T-helper 9 cell (primary cell): ENCODE measurements around the gene ARFGAP2.
A peak's percentile ranks its signal among the peaks of the same experiment; 100 is the strongest.
"Not testable (repeated sequence)": the region's sequence is repeated elsewhere in the genome, so short reads cannot be mapped to it uniquely, and the experiment has no call there.

Experiments
- DNase-seq: peaks from one replicate; pipeline ENCODE4 v3.0.0-alpha.2; 2020
- total RNA-seq, 2 donors: gene quantifications; one replicate each; lab custom pipeline; 2026; lab: John Stamatoyannopoulos, UW

ARFGAP2 gene
- 128 to 177 reads per million in 2 donors for total RNA-seq

GRCh38 chr11:47176328-47177228 is at the start of gene ARFGAP2:
TSS of gene ARFGAP2 (minus strand) at chr11:47176879. CDS start at chr11:47176853, 26 bp downstream.
- DNase-seq = peak; percentile 93

- no peak for DNase-seq
These were observed 49.1 kb upstream of the ARFGAP2 start for GRCh38 chr11:47225552-47226400.

- no peak for DNase-seq
These were observed 46.0 kb upstream of the ARFGAP2 start for GRCh38 chr11:47222696-47223095.

- DNase-seq = no peak
These were observed 43.7 kb upstream of the ARFGAP2 start for GRCh38 chr11:47220401-47220821.

GRCh38 chr11:47216121-47216798 is 39.6 kb upstream of the ARFGAP2 start:
- DNase-seq = peak; percentile 15

- no peak for DNase-seq
These were observed 38.8 kb upstream of the ARFGAP2 start for GRCh38 chr11:47215366-47215910.

- DNase-seq = peak; percentile 69
These were observed 37.4 kb upstream of the ARFGAP2 start for GRCh38 chr11:47213950-47214565.

- no peak for DNase-seq
These were observed 36.3 kb upstream of the ARFGAP2 start for GRCh38 chr11:47212938-47213337.

- DNase-seq = no peak
These were observed 31.9 kb upstream of the ARFGAP2 start for GRCh38 chr11:47208628-47209027.

- not testable (repeated sequence) for DNase-seq
These were observed 31.4 kb upstream of the ARFGAP2 start for GRCh38 chr11:47208008-47208552.

GRCh38 chr11:47207459-47207858 is 30.8 kb upstream of the ARFGAP2 start:
- DNase-seq = no peak

GRCh38 chr11:47206577-47206976 is 29.9 kb upstream of the ARFGAP2 start:
- DNase-seq = not testable (repeated sequence)

GRCh38 chr11:47204637-47204989 is 27.9 kb upstream of the ARFGAP2 start:
- no peak for DNase-seq

GRCh38 chr11:47202576-47202975 is 25.9 kb upstream of the ARFGAP2 start:
- DNase-seq = no peak

GRCh38 chr11:47201015-47201414 is 24.3 kb upstream of the ARFGAP2 start:
- no peak for DNase-seq

- not testable (repeated sequence) for DNase-seq
These were observed 21.5 kb upstream of the ARFGAP2 start for GRCh38 chr11:47198161-47198560.

- no peak for DNase-seq
These were observed 15.4 kb upstream of the ARFGAP2 start for GRCh38 chr11:47192111-47192510.

- not testable (repeated sequence) for DNase-seq
These were observed 14.5 kb upstream of the ARFGAP2 start for GRCh38 chr11:47191137-47191536.

- no peak for DNase-seq
These were observed 12.6 kb upstream of the ARFGAP2 start for GRCh38 chr11:47189100-47189834.

- DNase-seq = no peak
These were observed 11.6 kb upstream of the ARFGAP2 start for GRCh38 chr11:47188259-47188658.

GRCh38 chr11:47187723-47188122 is 11.0 kb upstream of the ARFGAP2 start:
- DNase-seq = no peak
